Effector memory CD4-positive, alpha-beta T cell (primary cell): ENCODE measurements around the gene NRG2.

ENCODE experiments used
- DNase-seq, 3 donors: peaks; one replicate each; pipeline ENCODE4 v3.0.0-alpha.2; 2020
- H3K27ac ChIP-seq: 2 replicates; pipeline ENCODE4 v1.7.0; 2013; ENCODE audit warnings: mild to moderate bottlenecking, low read length, moderate library complexity; ENCODE audit not compliant: insufficient read depth, poor library complexity, severe bottlenecking
- H3K27me3 ChIP-seq: replicated peaks from 2 replicates; pipeline ENCODE4 v1.7.0; 2013; ENCODE audit warnings: mild to moderate bottlenecking, low read length; ENCODE audit not compliant: insufficient read depth, control insufficient read depth, poor library complexity, severe bottlenecking
- H3K36me3 ChIP-seq: 2 replicates; pipeline ENCODE4 v1.7.0; 2013; ENCODE audit warnings: mild to moderate bottlenecking, low read length, moderate library complexity; ENCODE audit not compliant: control insufficient read depth, insufficient read depth
- H3K4me1 ChIP-seq: 2 replicates; pipeline ENCODE4 v1.7.0; 2013; ENCODE audit warnings: low read length, mild to moderate bottlenecking; ENCODE audit not compliant: control insufficient read depth, insufficient read depth, poor library complexity, severe bottlenecking
- H3K4me3 ChIP-seq: 2 replicates; pipeline ENCODE4 v1.7.0; 2013; ENCODE audit warnings: low read length, low read depth, mild to moderate bottlenecking; ENCODE audit not compliant: insufficient read depth, poor library complexity, severe bottlenecking
- H3K9me3 ChIP-seq: 2 replicates; pipeline ENCODE4 v1.7.0; 2013; ENCODE audit warnings: mild to moderate bottlenecking, low read length, moderate library complexity; ENCODE audit not compliant: control insufficient read depth

Gene NRG2

GRCh38 chr5:140027807-140028206, 15.3 kb downstream of the NRG2 start:
- DNase-seq: no peak
- Histone ChIP-seq H3K36me3 (no peaks in the 10 kb centered on the region), H3K4me3 (no peak overlapping the region), H3K9me3 (no peaks in the 10 kb centered on the region), H3K4me1 (no peaks in the 10 kb centered on the region), H3K27ac (no peak overlapping the region), H3K27me3 (no peaks in the 10 kb centered on the region)

GRCh38 chr5:140025736-140026135, 17.4 kb downstream of the NRG2 start:
- Histone ChIP-seq H3K4me1 (no peaks in the 10 kb centered on the region), H3K36me3 (no peaks in the 10 kb centered on the region), H3K4me3 (no peak overlapping the region), H3K27ac (no peak overlapping the region), H3K27me3 (no peaks in the 10 kb centered on the region), H3K9me3 (no peaks in the 10 kb centered on the region)
- DNase-seq: no peak

GRCh38 chr5:140024928-140025327, 18.2 kb downstream of the NRG2 start:
- Histone ChIP-seq H3K4me3 (no peak overlapping the region), H3K36me3 (no peaks in the 10 kb centered on the region), H3K27me3 (no peaks in the 10 kb centered on the region), H3K27ac (no peak overlapping the region), H3K9me3 (no peaks in the 10 kb centered on the region), H3K4me1 (no peaks in the 10 kb centered on the region)
- no peak for DNase-seq

GRCh38 chr5:140023611-140024191, 19.4 kb downstream of the NRG2 start:
- Histone ChIP-seq H3K4me3 (no peak overlapping the region), H3K36me3 (no peaks in the 10 kb centered on the region), H3K4me1 (no peaks in the 10 kb centered on the region), H3K27me3 (no peaks in the 10 kb centered on the region), H3K9me3 (no peaks in the 10 kb centered on the region), H3K27ac (no peak overlapping the region)
- DNase-seq: no peak

GRCh38 chr5:140020601-140021177, 22.4 kb downstream of the NRG2 start:
- no peaks in the 10 kb centered on the region for H3K4me1 ChIP-seq
- H3K27me3 ChIP-seq: peaks cover 3% of the 10 kb centered on the region
- H3K36me3 ChIP-seq: no peaks in the 10 kb centered on the region
- H3K4me3 ChIP-seq: no peak overlapping the region
- no peak overlapping the region for H3K27ac ChIP-seq
- no peak for DNase-seq
- H3K9me3 ChIP-seq: no peaks in the 10 kb centered on the region

- Histone ChIP-seq H3K27ac (no peak overlapping the region), H3K9me3 (no peaks in the 10 kb centered on the region), H3K4me3 (no peak overlapping the region), H3K27me3 (peaks cover 3% of the 10 kb centered on the region), H3K36me3 (no peaks in the 10 kb centered on the region), H3K4me1 (no peaks in the 10 kb centered on the region)
- DNase-seq: no peak
These were observed 24.0 kb downstream of the NRG2 start for GRCh38 chr5:140018920-140019644.

- DNase-seq: no peak
- H3K9me3 ChIP-seq: no peaks in the 10 kb centered on the region
- no peaks in the 10 kb centered on the region for H3K36me3 ChIP-seq
- H3K27me3 ChIP-seq: peaks cover 3% of the 10 kb centered on the region
- no peak overlapping the region for H3K4me3 ChIP-seq
- H3K27ac ChIP-seq: no peak overlapping the region
- no peaks in the 10 kb centered on the region for H3K4me1 ChIP-seq
These were observed 24.6 kb downstream of the NRG2 start for GRCh38 chr5:140018517-140018916.

- H3K9me3 ChIP-seq: no peaks in the 10 kb centered on the region
- peaks cover 3% of the 10 kb centered on the region for H3K27me3 ChIP-seq
- H3K4me1 ChIP-seq: no peaks in the 10 kb centered on the region
- no peak overlapping the region for H3K27ac ChIP-seq
- DNase-seq: no peak
- H3K36me3 ChIP-seq: no peaks in the 10 kb centered on the region
- no peak overlapping the region for H3K4me3 ChIP-seq
These were observed 25.0 kb downstream of the NRG2 start for GRCh38 chr5:140018096-140018481.

- Histone ChIP-seq H3K36me3 (no peaks in the 10 kb centered on the region), H3K27me3 (peaks cover 3% of the 10 kb centered on the region)
- DNase-seq: no peak
These were observed 25.6 kb downstream of the NRG2 start for GRCh38 chr5:140017397-140018095.

GRCh38 chr5:140015706-140016105, 27.4 kb downstream of the NRG2 start:
- Histone ChIP-seq H3K9me3 (no peaks in the 10 kb centered on the region), H3K4me3 (no peak overlapping the region), H3K27ac (no peak overlapping the region), H3K4me1 (no peaks in the 10 kb centered on the region), H3K36me3 (no peaks in the 10 kb centered on the region), H3K27me3 (peaks cover 3% of the 10 kb centered on the region)
- no peak for DNase-seq

More at GRCh38 chr5:140017397-140018095, 25.6 kb downstream of the NRG2 start:
- H3K4me1 ChIP-seq: no peaks in the 10 kb centered on the region
- no peaks in the 10 kb centered on the region for H3K9me3 ChIP-seq
- H3K27ac ChIP-seq: no peak overlapping the region
- H3K4me3 ChIP-seq: no peak overlapping the region
